Lower leg skin (tissue), 3 donors: ENCODE results near the gene GEMIN8.

Experiments
- POLR2A ChIP-seq, 2 donors: fragments of 450-650 bp; IDR thresholded peaks; one replicate each; pipeline ENCODE4 v1.6.1; 2016 to 2017; ENCODE audit warnings: antibody characterized with exemption in 2 of 2, mild to moderate bottlenecking in 1 of 2, moderate library complexity in 1 of 2
- TF ChIP-seq, protein P1 (sequence below), 3 donors: fragments of 450-650 bp; IDR thresholded peaks; one replicate each; pipeline ENCODE4 v1.5.1; 2016; ENCODE audit warnings: antibody characterized with exemption in 3 of 3, mild to moderate bottlenecking in 3 of 3, moderate library complexity in 2 of 3

DNA sequence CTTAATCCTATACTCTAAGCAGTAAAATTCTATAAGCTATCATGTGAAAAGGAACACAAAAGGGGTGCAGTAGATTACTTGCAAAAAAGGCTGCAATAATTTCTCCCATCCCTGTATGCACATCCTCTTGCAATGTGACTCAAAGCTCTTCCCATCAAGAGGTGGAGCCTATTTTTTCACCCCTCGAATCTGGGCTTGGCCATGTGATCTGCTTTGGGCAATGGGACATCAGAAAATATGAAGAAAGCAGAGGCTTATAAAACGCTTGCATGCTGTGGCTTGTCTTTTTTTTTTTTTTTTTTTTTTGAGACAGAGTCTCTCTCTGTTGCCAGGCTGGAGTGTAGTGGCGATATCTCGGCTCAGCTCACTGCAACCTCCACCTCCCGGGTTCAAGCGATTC lies 33.0 kb downstream of the GEMIN8 start:
- TF ChIP-seq POLR2A (IDR thresholded peaks at IDR 0.05) = no peak
- TF ChIP-seq, protein P1, sequence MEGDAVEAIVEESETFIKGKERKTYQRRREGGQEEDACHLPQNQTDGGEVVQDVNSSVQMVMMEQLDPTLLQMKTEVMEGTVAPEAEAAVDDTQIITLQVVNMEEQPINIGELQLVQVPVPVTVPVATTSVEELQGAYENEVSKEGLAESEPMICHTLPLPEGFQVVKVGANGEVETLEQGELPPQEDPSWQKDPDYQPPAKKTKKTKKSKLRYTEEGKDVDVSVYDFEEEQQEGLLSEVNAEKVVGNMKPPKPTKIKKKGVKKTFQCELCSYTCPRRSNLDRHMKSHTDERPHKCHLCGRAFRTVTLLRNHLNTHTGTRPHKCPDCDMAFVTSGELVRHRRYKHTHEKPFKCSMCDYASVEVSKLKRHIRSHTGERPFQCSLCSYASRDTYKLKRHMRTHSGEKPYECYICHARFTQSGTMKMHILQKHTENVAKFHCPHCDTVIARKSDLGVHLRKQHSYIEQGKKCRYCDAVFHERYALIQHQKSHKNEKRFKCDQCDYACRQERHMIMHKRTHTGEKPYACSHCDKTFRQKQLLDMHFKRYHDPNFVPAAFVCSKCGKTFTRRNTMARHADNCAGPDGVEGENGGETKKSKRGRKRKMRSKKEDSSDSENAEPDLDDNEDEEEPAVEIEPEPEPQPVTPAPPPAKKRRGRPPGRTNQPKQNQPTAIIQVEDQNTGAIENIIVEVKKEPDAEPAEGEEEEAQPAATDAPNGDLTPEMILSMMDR (IDR thresholded peaks at IDR 0.05) = no peak
